GM19467 (cell line): ENCODE results near the gene PHF11.
"Not testable (repeated sequence)": the region's sequence is repeated elsewhere in the genome, so short reads cannot be mapped to it uniquely, and the experiment has no call there.

ENCODE experiments used
- ATAC-seq: cut with Tn5 transposase; IDR thresholded peaks from one replicate; pipeline ENCODE4 v1.9.1; 2021; ENCODE audit warnings: mild to moderate bottlenecking, moderate library complexity; ENCODE audit not compliant: unreplicated experiment

Gene PHF11

GRCh38 chr13:49543656-49544055 lies 47.9 kb downstream of the PHF11 start:
- ATAC-seq: no peak

- no peak for ATAC-seq
These were observed 49.9 kb downstream of the PHF11 start for GRCh38 chr13:49545661-49546060.

- ATAC-seq: no peak
These were observed 50.8 kb downstream of the PHF11 start for GRCh38 chr13:49546561-49546960.

- no peak for ATAC-seq
These were observed 53.5 kb downstream of the PHF11 start for GRCh38 chr13:49549289-49549688.

- no peak for ATAC-seq
These were observed 55.3 kb downstream of the PHF11 start for GRCh38 chr13:49550942-49551644.

GRCh38 chr13:49553888-49554287 lies 58.1 kb downstream of the PHF11 start:
- no peak for ATAC-seq

- ATAC-seq: no peak
These were observed 58.6 kb downstream of the PHF11 start for GRCh38 chr13:49554387-49554786.

GRCh38 chr13:49559006-49559405 lies 63.3 kb downstream of the PHF11 start:
- no peak for ATAC-seq

- no peak for ATAC-seq
These were observed 64.7 kb downstream of the PHF11 start for GRCh38 chr13:49560270-49561061.

GRCh38 chr13:49561062-49561410 lies 65.3 kb downstream of the PHF11 start:
- no peak for ATAC-seq

- no peak for ATAC-seq
These were observed 67.8 kb downstream of the PHF11 start for GRCh38 chr13:49563516-49563915.

GRCh38 chr13:49565461-49565860 lies 69.7 kb downstream of the PHF11 start:
- ATAC-seq: not testable (repeated sequence)

- no peak for ATAC-seq
These were observed 70.7 kb downstream of the PHF11 start for GRCh38 chr13:49566461-49566860.

- ATAC-seq: no peak
These were observed 71.7 kb downstream of the PHF11 start for GRCh38 chr13:49567491-49567890.

GRCh38 chr13:49569993-49570689 lies 74.4 kb downstream of the PHF11 start:
- no peak for ATAC-seq

GRCh38 chr13:49571299-49572240 lies 75.8 kb downstream of the PHF11 start:
- ATAC-seq: no peak
